AG10803 (cell line): ENCODE results near the gene FAM13A.
A peak's percentile ranks its signal among the peaks of the same experiment; 100 is the strongest.

Experiments
- DNase-seq: peaks from one replicate; pipeline ENCODE4 v3.0.0; 2010; ENCODE audit warnings: low read depth
- H3K4me3 ChIP-seq: 2 replicates; pipeline ENCODE4 v1.5.1; 2011; ENCODE audit warnings: mild to moderate bottlenecking, low read length, control low read depth
- CTCF ChIP-seq: conservative IDR thresholded peaks from 2 replicates; pipeline ENCODE4 v1.5.1; 2011; ENCODE audit warnings: mild to moderate bottlenecking, low read length, control low read depth, inconsistent platforms

The FAM13A gene

GRCh38 chr4:88794952-88795351, 262.0 kb downstream of the FAM13A start:
- DNase-seq = no peak
- no peak for TF ChIP-seq CTCF
- no peak overlapping the region for H3K4me3 ChIP-seq

- no peak for TF ChIP-seq CTCF
- no peak for DNase-seq
- no peak overlapping the region for H3K4me3 ChIP-seq
These were observed 262.8 kb downstream of the FAM13A start for GRCh38 chr4:88794087-88794690.

- no peak overlapping the region for H3K4me3 ChIP-seq
- TF ChIP-seq CTCF = no peak
- DNase-seq = no peak
These were observed 263.5 kb downstream of the FAM13A start for GRCh38 chr4:88793475-88793874.

DNA sequence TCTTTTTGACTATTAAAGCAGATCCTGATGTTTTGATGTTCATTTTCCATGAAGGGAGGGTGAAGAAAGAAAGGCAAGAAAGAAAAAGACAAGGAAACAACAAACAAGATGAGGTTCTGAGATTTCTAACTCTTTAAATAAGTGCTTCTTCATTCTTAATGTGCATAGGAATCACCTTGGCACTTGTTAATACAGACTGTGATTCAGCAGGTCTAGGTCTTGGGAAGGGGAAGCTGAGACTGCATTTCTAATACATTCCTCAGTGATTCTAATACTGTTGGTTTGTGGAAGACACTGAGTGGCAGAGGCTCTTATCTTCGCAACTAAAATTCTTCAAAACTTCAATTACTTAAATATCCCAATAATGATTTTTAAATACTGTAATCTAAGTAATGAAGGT, 264.2 kb downstream of the FAM13A start:
- H3K4me3 ChIP-seq = no peak overlapping the region
- peak; percentile 23 for DNase-seq
- TF ChIP-seq CTCF = no peak

GRCh38 chr4:88792268-88792781, 264.7 kb downstream of the FAM13A start:
- TF ChIP-seq CTCF = no peak
- DNase-seq = peak; percentile 84
- no peak overlapping the region for H3K4me3 ChIP-seq

- TF ChIP-seq CTCF = peak; percentile 39
- no peak overlapping the region for H3K4me3 ChIP-seq
- DNase-seq = peak; percentile 51
These were observed 265.7 kb downstream of the FAM13A start for GRCh38 chr4:88791274-88791673.

DNA sequence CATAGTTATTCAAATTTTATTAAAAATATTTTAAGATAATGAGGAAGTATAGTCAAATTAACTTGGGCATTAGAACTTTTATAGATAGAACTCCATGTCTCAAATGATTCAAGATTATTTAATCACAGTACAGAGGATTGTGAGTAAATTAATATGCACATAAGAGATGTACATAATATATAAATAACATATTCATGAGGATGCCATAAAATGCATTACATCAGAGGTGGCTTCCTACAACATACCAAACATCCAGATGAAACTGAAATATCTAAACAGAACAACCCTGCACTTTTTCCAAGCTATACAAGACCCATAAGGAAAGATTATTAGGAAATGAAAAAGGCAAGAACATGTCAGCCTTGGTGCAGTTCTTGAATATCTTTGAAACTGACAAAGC, 268.1 kb downstream of the FAM13A start:
- DNase-seq = no peak
- no peak for TF ChIP-seq CTCF
- no peak overlapping the region for H3K4me3 ChIP-seq
